GM12873 (cell line): ENCODE measurements around the gene ZNF683.

Source experiments
- CTCF ChIP-seq: IDR thresholded peaks from 2 replicates; pipeline ENCODE4 v1.5.1; 2012; ENCODE audit warnings: low read depth, mild to moderate bottlenecking, moderate library complexity, low read length, control low read depth; ENCODE audit not compliant: insufficient read depth; ENCODE audit errors: missing control alignments

Gene ZNF683

GRCh38 chr1:26324550-26324949 lies 48.0 kb downstream of the ZNF683 start:
- TF ChIP-seq CTCF, result no peak

- no peak for TF ChIP-seq CTCF
These were observed 49.2 kb downstream of the ZNF683 start for GRCh38 chr1:26323382-26323781.

DNA sequence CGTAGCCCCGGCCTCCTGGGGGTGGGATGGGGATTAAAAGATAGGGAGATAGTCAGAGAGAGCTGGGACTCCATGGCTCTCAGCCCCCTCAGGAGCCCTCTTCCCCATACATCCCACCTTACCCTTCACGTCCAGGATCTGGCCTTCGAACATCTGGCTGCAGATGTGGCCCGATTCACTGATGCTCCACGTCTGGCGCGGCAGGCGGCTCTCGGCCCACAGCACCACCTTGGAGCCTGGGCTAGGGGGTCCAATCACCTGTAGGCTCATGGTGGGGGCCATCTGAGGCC lies 50.6 kb downstream of the ZNF683 start:
- no peak for TF ChIP-seq CTCF

GRCh38 chr1:26321315-26322041 lies 51.1 kb downstream of the ZNF683 start:
- TF ChIP-seq CTCF, result peak; percentile 91

DNA sequence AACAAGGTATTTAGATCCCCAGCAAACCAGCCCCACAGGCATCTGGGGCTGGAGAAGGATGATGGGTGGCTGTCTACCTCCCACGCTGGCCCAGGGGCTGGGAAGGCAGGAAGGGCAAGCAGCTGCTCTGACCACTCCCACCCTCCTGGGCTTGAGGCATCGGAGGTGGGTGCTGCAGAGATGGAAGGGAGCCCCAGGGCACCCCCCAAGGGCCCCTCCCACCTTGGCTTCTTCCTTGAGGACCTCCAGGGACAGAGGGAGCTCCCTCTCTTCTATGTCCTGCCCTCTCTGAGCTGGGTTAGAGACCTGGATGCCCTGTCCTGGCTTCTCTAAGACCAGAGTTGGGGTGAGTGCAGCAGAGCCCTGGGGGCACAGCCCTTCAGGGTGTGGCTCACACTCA lies 51.7 kb downstream of the ZNF683 start:
- no peak for TF ChIP-seq CTCF

GRCh38 chr1:26318338-26319064 lies 54.0 kb downstream of the ZNF683 start:
- no peak for TF ChIP-seq CTCF

GRCh38 chr1:26317612-26318337 lies 54.8 kb downstream of the ZNF683 start, which contains the start of gene CD52:
CD52 (plus strand) TSS chr1:26317958; CDS start chr1:26318018, 60 bp downstream.
- no peak for TF ChIP-seq CTCF
